HG02610 (cell line): ENCODE data around the gene CCDC32.
"Not testable (repeated sequence)": the region's sequence is repeated elsewhere in the genome, so short reads cannot be mapped to it uniquely, and the experiment has no call there.

Experiments
- ATAC-seq: cut with Tn5 transposase; IDR thresholded peaks from one replicate; pipeline ENCODE4 v1.9.1; 2021; ENCODE audit warnings: mild to moderate bottlenecking, moderate library complexity; ENCODE audit not compliant: unreplicated experiment

The CCDC32 gene, protein sequence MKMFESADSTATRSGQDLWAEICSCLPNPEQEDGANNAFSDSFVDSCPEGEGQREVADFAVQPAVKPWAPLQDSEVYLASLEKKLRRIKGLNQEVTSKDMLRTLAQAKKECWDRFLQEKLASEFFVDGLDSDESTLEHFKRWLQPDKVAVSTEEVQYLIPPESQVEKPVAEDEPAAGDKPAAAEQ

DNA sequence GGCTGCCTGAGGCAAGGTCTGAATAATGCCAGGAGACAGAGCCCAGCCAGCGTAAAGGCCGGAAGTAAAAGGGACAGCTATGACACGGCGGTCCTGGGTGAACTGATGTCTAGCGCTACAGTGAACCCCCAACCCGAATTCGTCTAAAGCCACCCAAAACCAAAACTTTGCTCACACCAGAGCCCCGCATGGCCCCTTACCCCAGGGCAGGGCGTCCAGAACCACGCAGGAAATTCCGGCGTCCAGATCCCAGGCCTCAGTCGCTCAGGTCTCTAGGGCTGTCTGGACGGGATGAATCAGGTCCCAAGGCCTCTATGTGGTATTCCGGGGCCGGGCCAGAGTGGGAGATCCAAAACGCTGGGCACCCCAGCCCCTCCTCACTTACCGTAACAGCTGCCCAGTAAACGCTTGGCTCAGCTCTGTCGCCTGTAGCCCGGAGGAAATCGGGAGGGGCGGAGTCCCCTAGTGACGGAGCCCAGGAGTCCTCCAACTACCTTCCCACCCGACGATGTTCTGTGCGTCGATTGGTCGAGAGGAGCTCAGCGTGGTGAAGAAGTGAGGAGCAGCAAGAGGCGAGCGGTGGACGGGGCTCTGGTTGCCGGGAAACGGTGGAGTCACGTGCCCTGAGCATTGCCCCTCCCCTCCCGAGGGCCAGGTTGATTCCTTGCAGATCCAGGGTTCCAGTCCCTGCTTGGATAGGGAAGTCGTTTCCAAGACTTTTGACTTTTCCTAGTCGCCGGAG, at the start of gene CCDC32:
CCDC32 (minus strand) TSS at position 452 of the 742 bp plus-strand sequence. CDS start 2,027 bp downstream, outside the sequence.
- peak; percentile 98 for ATAC-seq

DNA sequence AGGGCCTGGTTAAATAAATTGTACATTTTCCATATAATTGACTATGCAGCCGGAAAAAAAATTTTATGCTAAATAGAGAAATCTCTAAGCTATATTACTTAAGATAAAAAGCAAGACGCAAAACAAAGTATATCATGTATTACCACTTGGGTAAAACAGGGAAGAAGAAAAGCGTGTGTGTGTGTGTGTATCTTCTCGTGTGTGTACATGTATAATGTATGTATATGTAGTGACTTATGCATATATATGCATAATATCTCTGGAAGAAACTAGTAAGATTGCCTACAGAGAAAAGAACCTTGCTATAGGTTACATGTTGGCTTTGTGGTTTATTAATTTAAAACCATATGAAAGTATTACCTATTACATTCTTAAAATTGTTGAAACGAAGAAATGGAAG, 48.2 kb upstream of the CCDC32 start:
- ATAC-seq: no peak

DNA sequence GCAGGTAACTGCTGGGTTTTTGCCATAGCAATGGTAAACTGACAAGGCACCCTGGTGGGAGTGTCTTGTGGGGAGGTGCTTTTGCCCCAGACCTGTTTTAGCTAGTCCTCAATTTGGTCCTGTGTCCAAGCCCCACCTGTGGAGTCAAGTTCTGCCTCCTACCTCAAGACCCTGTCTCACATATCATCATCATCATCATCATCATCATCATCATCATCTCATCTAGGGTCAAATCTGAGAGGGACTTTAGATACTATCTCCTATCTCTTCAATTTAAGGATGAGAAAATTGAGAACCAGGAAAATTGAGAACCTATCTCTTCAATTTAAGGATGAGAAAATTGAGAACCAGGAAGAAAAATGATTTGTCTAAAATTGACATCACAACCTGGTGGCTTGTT, 39.1 kb upstream of the CCDC32 start:
- ATAC-seq: no peak

DNA sequence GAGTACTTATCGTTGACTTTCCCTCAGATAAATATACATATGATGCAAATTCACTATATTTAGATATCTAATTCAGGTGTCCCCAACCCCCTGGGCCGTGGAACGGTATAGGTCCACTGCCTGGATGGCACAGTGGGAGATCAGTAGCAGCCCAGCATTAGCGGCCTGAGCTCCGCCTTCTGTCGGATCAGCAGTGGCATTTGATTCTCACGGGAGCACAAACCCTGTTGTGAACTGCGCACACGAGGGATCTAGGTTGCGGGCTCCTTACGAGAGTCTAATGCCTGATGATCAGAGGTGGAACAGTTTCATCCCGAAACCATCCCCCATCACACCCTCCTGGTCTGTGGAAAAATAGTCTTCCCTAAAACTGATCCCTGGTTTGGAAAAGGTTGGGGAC, 36.1 kb upstream of the CCDC32 start:
- ATAC-seq: no peak

DNA sequence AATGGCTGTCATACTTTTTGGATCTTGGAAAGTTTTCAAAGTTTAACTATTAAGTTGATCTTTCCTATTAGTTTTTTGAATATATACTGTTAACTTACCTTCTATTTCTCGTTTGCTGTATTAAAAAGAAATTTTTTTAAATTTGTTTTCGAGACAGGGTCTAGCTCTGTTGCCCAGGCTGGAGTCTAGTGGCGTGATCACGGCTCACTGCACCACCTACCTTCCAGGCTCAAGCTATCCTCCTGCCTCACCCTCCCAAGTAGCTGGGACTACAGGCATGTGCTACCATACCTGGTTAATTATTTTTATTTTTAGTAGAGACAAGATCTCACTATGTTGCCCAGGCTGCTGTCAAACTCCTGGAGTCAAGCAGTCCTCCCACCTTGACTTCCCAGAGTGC, 33.8 kb upstream of the CCDC32 start:
- no peak for ATAC-seq

DNA sequence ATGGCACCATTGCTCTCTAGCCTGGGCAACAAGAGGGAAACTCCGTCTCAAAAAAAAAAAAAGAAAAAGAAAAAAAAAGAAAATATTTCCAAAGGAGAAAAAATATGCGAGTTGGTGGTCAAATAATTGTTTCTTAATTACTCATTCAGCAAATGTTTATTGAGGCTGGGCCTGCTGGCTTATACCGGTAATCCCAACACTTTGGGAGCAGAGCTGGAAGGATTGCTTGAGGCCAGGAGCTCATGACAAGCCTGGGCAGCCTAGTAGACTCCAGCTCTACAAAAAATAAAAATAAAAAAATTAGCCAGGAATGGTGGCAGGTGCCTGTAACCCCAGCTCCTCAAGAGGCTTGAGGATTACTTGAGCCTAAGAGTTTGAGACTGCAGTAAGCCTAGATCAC, 33.3 kb upstream of the CCDC32 start:
- ATAC-seq: no peak

DNA sequence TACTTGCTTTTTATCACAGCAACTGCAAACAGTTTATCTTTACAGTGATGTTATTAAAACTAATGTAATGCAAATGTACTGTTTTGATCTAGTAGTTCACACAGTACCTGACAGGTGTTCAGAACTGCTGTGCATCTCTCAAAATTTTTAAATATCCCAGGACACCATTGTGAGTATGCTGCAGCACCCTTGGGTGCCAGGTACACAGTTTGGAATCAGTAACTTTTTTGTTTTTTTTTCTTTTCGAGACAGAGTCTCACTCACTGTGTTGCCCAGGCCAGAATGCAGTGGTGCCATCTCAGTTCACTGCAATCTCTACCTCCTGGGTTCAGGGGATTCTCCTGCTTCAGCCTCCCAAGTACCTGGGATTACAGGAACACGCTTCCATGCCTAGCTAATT, 32.2 kb upstream of the CCDC32 start:
- no peak for ATAC-seq

DNA sequence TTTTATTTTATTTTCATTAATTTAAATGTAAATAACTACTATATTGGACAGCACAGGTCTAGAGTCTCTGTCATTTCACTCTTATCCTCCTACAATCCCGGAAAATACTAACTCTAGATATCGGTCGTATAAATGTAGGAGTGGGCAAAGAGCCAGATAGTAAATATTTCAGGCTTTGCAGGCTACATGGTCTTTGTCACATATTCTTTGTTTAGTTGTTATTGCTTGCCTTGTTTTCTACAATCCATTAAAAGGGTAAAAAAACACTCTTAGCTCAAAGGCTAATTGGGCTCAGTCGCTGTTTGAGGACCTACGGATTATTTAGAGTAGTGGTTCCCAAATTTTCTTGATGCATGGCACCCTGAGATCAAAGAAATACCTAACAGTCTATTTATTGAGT, 30.9 kb upstream of the CCDC32 start:
- ATAC-seq: no peak

DNA sequence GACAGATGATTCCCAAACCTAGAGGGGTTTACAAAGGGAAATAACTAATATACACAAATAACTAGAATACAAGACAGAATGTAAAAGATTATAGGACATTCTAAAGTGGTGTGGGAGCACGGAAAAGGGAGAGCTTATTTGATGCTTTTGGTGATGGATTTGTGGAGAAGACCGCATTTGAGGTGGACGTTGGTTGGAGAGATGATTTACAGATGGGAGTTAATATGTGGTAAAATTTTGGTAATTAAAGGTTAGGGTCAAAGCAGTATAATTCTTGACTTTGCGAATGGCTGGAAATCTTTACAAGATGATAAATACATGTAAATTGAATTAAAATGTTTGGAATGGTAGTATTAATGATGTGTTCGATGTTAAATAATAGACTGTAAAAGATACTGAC, 30.4 kb upstream of the CCDC32 start:
- ATAC-seq: no peak

DNA sequence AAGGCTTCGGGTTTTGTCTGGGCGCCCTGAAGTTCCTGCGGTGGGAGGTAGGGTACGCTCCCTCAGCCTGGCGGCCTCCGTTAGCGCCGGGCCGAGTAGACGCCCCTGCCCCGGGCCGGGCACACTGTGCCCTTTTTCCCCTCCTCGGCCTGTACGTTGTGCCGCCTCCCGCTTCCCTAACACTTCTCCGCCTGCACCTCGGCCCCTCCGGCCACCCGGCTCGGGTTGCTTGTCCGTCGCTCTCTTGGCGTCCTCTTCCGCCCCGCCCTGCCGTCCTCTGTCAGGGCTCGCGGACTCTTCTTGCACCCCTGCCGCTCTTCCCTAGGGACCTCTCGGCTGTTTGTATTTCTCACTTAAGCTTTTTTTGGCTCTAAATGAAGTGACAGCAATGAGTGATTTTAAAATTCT, 29.6 kb upstream of the CCDC32 start:
- ATAC-seq: peak; percentile 49

DNA sequence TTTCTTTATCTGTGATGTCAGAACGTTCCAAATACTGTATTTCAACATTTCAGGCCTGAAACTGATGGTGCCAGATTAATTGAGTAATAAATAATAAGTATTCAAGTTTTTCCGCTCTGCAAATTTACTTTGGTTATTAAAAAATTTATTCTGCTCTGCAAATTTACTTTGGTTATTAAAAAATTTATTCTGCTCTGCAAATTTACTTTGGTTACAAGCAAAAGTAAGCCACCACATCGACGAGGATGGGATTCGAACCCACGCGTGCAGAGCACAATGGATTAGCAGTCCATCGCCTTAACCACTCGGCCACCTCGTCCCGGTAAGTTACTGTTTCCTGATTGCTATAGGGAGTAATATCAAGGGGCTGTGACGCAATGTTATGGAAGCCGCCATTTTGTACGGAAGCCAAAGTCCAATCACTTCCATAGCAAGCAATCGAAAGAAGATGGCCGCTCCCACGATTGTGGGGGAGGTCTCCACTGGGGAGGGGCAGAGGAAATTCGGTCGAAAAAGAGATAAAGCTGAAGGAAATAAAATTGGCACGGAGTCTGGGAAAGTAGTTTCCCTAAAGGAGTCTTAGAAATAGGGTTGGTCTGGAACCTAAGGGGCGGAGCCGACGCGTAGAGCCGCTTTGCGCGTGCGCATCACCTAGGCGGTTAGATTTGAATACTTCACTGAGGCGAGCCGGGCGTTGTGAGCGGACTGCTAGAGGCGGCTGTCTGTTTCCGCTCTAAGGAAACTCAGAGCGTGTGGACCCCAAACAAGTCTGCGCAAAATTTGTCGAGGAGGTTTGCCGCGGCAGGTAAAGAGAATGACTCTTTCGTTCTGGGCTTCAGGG, 29.0 kb upstream of the CCDC32 start, which contains the start of gene KNL1:
KNL1 (plus strand) TSS at position 662 of the 841 bp plus-strand sequence. CDS start 8,683 bp downstream, outside the sequence.
- ATAC-seq: peak; percentile 69

DNA sequence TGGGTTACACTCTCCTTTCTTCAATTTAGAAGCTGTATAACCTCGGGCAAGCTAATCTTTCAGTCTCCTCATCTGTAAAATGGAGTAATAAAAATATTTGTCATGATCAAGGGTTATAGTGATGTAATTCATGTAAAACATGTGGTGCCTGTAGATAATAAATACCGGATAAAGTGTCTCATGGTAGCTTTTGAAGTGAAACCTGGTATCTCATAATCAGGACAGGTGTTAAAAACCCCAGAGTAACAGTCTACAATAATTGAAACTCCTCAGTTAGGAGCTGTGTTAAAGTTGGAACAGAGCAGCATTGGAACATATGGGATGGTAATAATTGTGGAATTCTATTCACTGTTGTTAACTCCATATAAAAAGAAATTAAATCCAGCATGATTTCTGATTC, 28.3 kb upstream of the CCDC32 start:
- ATAC-seq: no peak

DNA sequence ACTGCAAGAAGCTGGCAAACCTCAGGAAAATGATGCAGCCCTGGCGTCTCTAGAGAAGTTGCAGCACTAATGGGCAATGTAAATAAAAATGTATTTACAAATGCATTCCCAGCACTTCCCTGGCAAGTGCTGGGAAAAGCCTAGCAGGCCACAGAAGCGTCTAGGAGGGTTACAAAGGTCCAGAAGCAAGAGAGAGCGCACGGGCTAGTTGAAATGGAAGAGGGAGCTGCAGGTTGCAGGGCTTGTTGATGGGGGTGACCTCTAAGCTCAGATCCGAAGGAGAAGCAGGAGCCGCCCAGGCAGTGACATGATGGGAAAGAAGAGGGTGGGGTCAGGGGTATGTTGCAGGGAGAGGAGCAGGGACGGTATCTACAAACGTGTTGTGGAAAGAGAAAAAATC, 26.5 kb upstream of the CCDC32 start:
- no peak for ATAC-seq

DNA sequence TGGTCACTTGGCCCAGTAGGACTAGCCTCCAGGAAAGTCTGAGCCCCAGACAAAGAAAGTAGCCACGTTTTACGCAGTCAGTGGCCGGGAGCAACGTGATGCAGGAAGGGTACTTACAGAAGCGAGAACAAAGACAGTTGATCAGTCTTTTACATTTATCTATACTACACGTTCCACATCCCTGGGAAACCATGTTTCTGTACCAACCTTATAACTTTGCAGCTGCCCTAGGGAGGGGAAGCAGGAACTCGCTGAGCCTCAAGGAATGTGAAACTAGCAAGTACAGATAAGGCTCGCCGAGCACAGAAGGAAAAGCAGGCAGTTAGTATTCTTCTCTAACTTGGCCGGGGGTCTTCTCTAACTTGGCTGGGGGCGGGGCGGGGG, 25.8 kb upstream of the CCDC32 start:
- no peak for ATAC-seq

DNA sequence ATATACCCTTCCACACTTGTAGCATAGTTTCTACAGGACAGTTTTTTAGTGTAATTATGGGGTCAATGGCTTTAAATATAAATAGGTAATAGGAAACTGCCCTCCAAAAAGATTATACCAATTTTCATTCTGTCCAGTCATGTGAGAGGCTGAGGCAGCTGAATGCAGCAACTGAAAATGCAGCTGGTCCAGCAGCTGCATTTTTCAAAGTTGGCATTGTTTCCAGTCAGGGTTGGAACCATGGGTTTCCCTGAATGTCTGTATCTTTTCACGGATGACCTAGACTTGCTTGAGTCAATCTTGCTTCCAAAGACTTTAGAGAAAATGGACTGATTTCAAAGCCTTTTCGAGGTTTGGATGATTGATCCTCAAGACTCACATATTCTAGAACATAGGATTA, 19.3 kb upstream of the CCDC32 start:
- ATAC-seq: no peak

DNA sequence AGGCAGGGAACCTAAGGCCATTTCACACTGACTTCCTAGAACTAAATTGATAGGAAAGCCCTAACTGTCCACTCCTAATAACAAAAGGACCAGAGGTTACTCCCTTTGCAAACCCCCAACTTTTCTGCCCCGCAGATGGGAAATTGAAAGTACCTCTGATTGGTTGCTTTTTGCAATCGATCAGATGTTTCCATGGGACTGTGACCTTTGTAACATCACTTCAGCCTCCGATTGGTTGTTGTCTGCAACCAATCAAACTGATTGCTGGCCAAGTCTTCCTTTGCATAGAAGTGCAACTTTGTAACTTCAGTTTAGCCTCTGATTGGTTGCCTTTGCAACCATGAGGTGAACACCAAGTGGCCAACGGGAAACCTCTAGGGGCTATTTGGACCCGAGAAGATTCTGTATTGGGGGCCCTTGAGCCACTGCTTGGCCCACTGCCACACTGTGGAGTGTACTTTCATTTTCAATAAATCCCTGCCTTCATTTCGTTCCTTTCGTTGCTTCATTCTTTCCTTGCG, 17.9 kb upstream of the CCDC32 start:
- ATAC-seq: no peak

DNA sequence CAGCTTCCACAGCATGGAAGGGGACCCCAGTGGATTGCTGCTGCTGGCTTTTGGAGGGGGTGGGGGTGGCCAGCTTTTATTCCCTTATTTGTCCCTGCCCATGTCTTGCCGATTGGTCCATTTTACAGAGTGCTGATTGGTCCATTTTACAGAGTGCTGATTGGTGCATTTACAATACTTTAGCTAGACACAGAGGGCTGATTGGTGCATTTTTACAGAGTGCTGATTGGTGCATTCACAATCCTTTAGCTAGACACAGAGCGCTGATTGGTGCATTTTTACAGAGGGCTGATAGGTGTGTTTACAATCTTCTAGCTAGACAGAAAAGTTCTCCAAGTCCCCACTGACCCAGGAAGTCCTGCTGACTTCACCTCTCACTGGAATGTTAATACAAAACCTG, 17.0 kb upstream of the CCDC32 start:
- ATAC-seq: not testable (repeated sequence)

DNA sequence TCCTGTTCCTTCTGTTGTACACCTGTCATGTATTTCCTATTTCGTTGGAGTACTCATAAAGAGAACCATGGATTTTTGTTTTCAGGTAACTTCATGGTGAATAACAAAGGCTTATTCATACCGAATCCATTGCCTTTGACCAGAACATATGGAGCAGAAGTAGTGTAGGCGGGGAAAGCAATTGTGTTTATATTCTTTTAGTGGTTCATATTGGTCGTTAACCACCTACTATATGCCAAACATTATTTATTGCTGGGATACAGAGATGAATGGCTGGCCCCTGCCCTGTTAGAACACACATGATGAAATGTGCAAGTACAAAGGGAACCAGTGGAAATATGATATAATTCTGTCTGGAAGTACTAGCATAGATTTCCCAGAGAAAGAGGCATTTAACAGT, 14.1 kb upstream of the CCDC32 start:
- no peak for ATAC-seq

DNA sequence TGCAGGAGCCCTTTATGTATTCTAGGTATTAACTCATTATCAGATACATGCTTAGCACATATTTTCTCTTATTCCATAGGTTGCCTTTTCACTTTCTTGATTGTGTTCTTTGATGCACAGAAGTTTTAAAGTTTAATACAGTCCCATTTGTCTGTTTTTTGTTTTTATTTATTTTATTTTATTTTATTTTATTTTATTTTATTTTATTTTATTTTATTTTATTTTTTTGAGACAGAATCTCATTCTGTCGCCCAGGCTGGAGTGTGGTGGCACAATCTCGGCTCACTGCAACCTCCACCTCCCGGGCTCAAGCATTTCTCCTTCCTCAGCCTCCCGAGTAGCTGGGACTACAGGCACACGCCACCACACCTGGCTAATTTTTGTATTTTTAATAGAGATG, 12.1 kb upstream of the CCDC32 start:
- ATAC-seq: not testable (repeated sequence)

DNA sequence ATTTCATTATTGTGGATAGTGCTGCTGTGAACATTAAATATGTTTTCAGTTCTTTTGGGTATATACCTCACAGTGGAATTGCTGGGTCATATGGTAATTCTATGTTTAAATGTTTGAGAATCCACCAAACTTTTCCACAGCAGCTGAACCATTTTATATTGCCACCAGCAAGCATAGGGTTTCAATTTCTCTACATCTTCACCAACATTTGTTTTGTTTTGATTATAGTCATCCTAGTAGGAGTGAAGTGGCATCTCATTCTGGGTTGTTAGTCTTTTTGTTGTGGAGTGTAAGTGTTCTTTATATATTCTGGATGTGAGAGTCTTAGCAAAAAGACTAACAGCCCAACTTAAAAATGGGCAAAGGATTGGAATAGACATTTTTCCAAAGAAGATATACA, 10.3 kb upstream of the CCDC32 start:
- ATAC-seq: no peak

DNA sequence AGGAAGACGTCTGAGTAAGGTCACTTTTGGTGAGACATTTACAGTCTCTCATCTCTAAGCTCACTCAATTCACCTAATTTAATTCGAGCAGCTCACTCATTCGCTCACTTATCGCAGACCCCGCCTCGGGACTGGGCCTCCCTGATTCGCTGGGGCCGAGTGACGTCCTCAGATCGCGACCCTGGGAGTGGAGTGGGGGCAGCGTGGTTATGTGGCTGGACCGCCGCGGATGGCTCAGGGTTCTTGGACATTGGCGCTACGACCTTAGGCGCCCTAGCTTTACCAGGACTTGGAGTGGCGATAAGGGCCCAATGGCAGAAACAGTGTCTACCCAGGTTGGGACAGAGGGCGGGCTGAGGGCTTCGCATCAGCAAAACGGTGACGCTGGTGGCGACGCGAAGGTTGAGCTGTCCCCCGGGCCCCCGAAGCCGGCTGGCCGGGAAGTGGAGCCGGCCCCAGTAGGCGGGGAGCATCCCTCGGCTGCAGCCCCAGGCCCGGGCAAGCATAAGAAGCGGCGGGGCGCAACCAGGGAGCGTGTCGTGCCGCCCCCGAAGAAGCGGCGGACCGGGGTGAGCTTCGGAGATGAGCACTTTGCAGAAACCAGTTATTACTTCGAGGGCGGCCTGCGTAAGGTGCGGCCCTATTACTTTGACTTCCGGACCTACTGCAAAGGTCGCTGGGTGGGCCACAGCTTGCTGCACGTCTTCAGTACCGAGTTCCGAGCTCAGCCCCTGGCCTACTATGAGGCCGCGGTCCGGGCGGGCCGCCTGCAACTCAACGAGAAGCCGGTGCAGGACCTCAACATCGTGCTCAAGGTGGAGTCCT, 4.5 kb upstream of the CCDC32 start, which contains the start of gene RPUSD2:
RPUSD2 (plus strand) TSS at position 171 of the 825 bp plus-strand sequence; CDS start at position 210, 39 bp downstream.
- peak; percentile 50 for ATAC-seq
